ENCODE measurements around the gene FOXP2.

DNA sequence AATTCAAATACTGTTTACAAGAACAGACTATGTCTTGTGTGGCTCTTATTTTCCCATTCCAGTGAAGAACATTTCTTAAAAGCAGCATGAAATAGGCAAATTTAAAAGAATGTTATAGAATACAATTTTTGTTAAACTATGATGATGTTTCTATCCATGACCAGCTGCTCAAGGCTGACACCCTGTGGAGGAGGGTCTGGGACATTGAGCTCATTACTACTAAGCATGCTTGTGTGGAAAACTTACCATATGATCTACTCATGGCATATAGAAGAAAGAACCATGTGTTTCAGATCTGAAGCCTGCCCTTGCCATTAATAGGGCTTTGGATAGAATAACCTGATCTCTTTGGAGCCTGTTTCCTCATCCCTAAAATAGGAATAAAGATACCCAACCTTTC lies 125.0 kb downstream of the FOXP2 start:
- TF ChIP-seq, protein P1, sequence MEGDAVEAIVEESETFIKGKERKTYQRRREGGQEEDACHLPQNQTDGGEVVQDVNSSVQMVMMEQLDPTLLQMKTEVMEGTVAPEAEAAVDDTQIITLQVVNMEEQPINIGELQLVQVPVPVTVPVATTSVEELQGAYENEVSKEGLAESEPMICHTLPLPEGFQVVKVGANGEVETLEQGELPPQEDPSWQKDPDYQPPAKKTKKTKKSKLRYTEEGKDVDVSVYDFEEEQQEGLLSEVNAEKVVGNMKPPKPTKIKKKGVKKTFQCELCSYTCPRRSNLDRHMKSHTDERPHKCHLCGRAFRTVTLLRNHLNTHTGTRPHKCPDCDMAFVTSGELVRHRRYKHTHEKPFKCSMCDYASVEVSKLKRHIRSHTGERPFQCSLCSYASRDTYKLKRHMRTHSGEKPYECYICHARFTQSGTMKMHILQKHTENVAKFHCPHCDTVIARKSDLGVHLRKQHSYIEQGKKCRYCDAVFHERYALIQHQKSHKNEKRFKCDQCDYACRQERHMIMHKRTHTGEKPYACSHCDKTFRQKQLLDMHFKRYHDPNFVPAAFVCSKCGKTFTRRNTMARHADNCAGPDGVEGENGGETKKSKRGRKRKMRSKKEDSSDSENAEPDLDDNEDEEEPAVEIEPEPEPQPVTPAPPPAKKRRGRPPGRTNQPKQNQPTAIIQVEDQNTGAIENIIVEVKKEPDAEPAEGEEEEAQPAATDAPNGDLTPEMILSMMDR (IDR thresholded peaks at IDR 0.05; ENCODE audit: poor library complexity) = peak; percentile 39
- no peak for TF ChIP-seq EZH2phosphoT487 (IDR thresholded peaks at IDR 0.05; ENCODE audit: low read depth, severe bottlenecking, unreplicated experiment)
- TF ChIP-seq EZH2 (IDR thresholded peaks at IDR 0.05; ENCODE audit: borderline replicate concordance) = no peak
